H1 (cell line): Measurements from ENCODE around the gene GPR141. TPM values are rescaled to one million over a fixed set of nuclear protein-coding genes. Genes with fewer than 3 reads are reported as not detected.

Source experiments
- CTCF ChIA-PET: fragments of 300-600 bp; sonication (Branson Sonifier 250); formaldehyde crosslinking; loops from one replicate; lab custom pipeline; 2021; ENCODE audit not compliant: partially characterized antibody; lab: Charles Lee
- POLR2A ChIA-PET: fragments of 300-600 bp; sonication (Branson Sonifier 250); formaldehyde crosslinking; loops from one replicate; lab custom pipeline; 2021; ENCODE audit warnings: inconsistent platforms; ENCODE audit not compliant: partially characterized antibody; lab: Charles Lee
- DNase-seq, 2 experiments: peaks; one replicate each; pipeline versions ENCODE4 v3.0.0 to v3.0.0-alpha.2; 2010 to 2022; ENCODE audit warnings: low spot score in 2 of 2, low read depth in 1 of 2, mixed read lengths in 1 of 2
- FAIRE-seq: peaks from 2 replicates; lab custom pipeline; 2011; peaks lifted over from hg19 to GRCh38; lab: Jason Lieb, UNC
- H2AFZ ChIP-seq: 2 replicates; pipeline ENCODE4 v1.8.1; 2012; ENCODE audit warnings: low read length, inconsistent platforms
- H2AK5ac ChIP-seq: 2 replicates; pipeline ENCODE4 v1.6.1; 2013; ENCODE audit warnings: low read depth, low read length
- H2BK120ac ChIP-seq: replicated peaks from 2 replicates; pipeline ENCODE3; 2013; ENCODE audit warnings: low read depth, low read length, inconsistent platforms
- H2BK12ac ChIP-seq: 2 replicates; pipeline ENCODE4 v1.6.1; 2013; ENCODE audit warnings: low read depth, low read length
- H2BK15ac ChIP-seq: 2 replicates; pipeline ENCODE4 v1.6.1; 2013; ENCODE audit warnings: low read length
- H2BK20ac ChIP-seq: 2 replicates; pipeline ENCODE4 v1.6.1; 2013; ENCODE audit warnings: low read length
- H2BK5ac ChIP-seq: 2 replicates; pipeline ENCODE4 v1.6.1; 2013; ENCODE audit warnings: low read depth, low read length
- H3K14ac ChIP-seq: 2 replicates; pipeline ENCODE4 v1.6.1; 2013; ENCODE audit warnings: inconsistent platforms; ENCODE audit not compliant: insufficient read length
- H3K18ac ChIP-seq: 2 replicates; pipeline ENCODE4 v1.6.1; 2013; ENCODE audit warnings: low read length; ENCODE audit errors: extremely low read depth
- H3K23ac ChIP-seq: 2 replicates; pipeline ENCODE4 v1.6.1; 2013; ENCODE audit warnings: inconsistent platforms; ENCODE audit not compliant: insufficient read length
- H3K23me2 ChIP-seq: 2 replicates; pipeline ENCODE4 v1.6.1; 2013; ENCODE audit warnings: low read depth, low read length
- H3K27ac ChIP-seq: 2 replicates; pipeline ENCODE4 v1.6.1; 2011; ENCODE audit warnings: low read depth, low read length, inconsistent platforms
- H3K27me3 ChIP-seq, 4 experiments: replicated peaks in 1 of 4; 1 replicate in 1 of 4; 2 replicates in 3 of 4; pipeline versions ENCODE4 v1.6.1 to v1.8.1; 2011 to 2013; ENCODE audit warnings: low read length in 3 of 4, mild to moderate bottlenecking in 3 of 4, inconsistent platforms in 2 of 4, mixed read lengths in 2 of 4, moderate library complexity in 1 of 4; ENCODE audit not compliant: control insufficient read depth in 3 of 4, insufficient read depth in 3 of 4; ENCODE audit errors: extremely low read depth in 1 of 4
- H3K36me3 ChIP-seq, 4 experiments: 2 replicates each; pipeline versions ENCODE4 v1.6.1 to v1.8.1; 2011 to 2013; ENCODE audit warnings: mild to moderate bottlenecking in 4 of 4, low read length in 3 of 4, moderate library complexity in 2 of 4, control low read depth in 1 of 4, inconsistent platforms in 1 of 4; ENCODE audit not compliant: insufficient read depth in 4 of 4, control insufficient read depth in 2 of 4
- H3K4ac ChIP-seq: replicated peaks from 2 replicates; pipeline ENCODE3; 2013; ENCODE audit warnings: low read length, low read depth, mixed read lengths, inconsistent platforms; ENCODE audit not compliant: insufficient read length
- H3K4me1 ChIP-seq, 4 experiments: replicated peaks in 1 of 4; 1 replicate in 1 of 4; 2 replicates in 3 of 4; pipeline versions ENCODE4 v1.6.1 to v1.8.1; 2011 to 2013; ENCODE audit warnings: low read length in 3 of 4, inconsistent platforms in 2 of 4, mixed read lengths in 1 of 4; ENCODE audit not compliant: insufficient read depth in 4 of 4, control insufficient read depth in 3 of 4
- H3K4me2 ChIP-seq, 2 experiments: 2 replicates each; pipeline versions ENCODE4 v1.6.1 to v1.8.1; 2011 to 2013; ENCODE audit warnings: low read depth in 2 of 2, low read length in 2 of 2, control low read depth in 1 of 2, inconsistent platforms in 1 of 2, mild to moderate bottlenecking in 1 of 2; ENCODE audit not compliant: insufficient read depth in 1 of 2
- H3K4me3 ChIP-seq, 4 experiments: fragments of 200-600, 300-600 bp in 1 of 4; sonication (generic), shearing (Covaris generic), sonication (Bioruptor Twin) in 1 of 4; 2 replicates each; pipeline versions ENCODE4 v1.5.1 to v1.8.1; 2011 to 2016; ENCODE audit warnings: low read length in 4 of 4, low read depth in 3 of 4, control low read depth in 2 of 4, inconsistent platforms in 2 of 4, mild to moderate bottlenecking in 2 of 4, mixed read lengths in 1 of 4, moderate library complexity in 1 of 4; ENCODE audit not compliant: insufficient read depth in 2 of 4; ENCODE audit errors: extremely low read depth in 1 of 4
- H3K56ac ChIP-seq: replicated peaks from 2 replicates; pipeline ENCODE3; 2013; ENCODE audit warnings: low read depth, mild to moderate bottlenecking, mixed read lengths, low read length, inconsistent platforms; ENCODE audit not compliant: insufficient read length
- H3K79me1 ChIP-seq: 2 replicates; pipeline ENCODE4 v1.6.1; 2013; ENCODE audit warnings: low read depth, low read length, control low read depth
- H3K79me2 ChIP-seq, 2 experiments: 2 replicates each; pipeline versions ENCODE4 v1.6.1 to v1.8.1; 2012 to 2013; ENCODE audit warnings: low read length in 2 of 2, mild to moderate bottlenecking in 2 of 2, inconsistent platforms in 1 of 2; ENCODE audit not compliant: insufficient read depth in 2 of 2, control insufficient read depth in 1 of 2
- H3K9ac ChIP-seq, 4 experiments: replicated peaks in 1 of 4; 1 replicate in 1 of 4; 2 replicates in 3 of 4; pipeline versions ENCODE4 v1.6.1 to v1.8.1; 2011 to 2013; ENCODE audit warnings: low read depth in 3 of 4, low read length in 3 of 4, control low read depth in 2 of 4, mild to moderate bottlenecking in 2 of 4, moderate library complexity in 2 of 4, inconsistent platforms in 1 of 4; ENCODE audit errors: extremely low read depth in 1 of 4
- H3K9me3 ChIP-seq, 2 experiments: 2 replicates each; pipeline versions ENCODE4 v1.6.1 to v1.8.1; 2012 to 2013; ENCODE audit warnings: mild to moderate bottlenecking in 2 of 2, moderate library complexity in 2 of 2, control low read depth in 1 of 2, inconsistent platforms in 1 of 2, low read depth in 1 of 2, low read length in 1 of 2, mixed read lengths in 1 of 2; ENCODE audit not compliant: insufficient read depth in 2 of 2
- H4K20me1 ChIP-seq, 2 experiments: replicated peaks in 1 of 2; 2 replicates each; pipeline versions ENCODE3 to v1.8.1; 2011 to 2013; ENCODE audit warnings: inconsistent platforms in 2 of 2, low read length in 2 of 2, mild to moderate bottlenecking in 1 of 2; ENCODE audit not compliant: insufficient read depth in 2 of 2, control insufficient read depth in 1 of 2
- H4K5ac ChIP-seq: 2 replicates; pipeline ENCODE4 v1.6.1; 2013; ENCODE audit warnings: low read length, low read depth, mixed read lengths, inconsistent platforms; ENCODE audit not compliant: insufficient read length
- H4K8ac ChIP-seq: 2 replicates; pipeline ENCODE4 v1.8.0; 2013; ENCODE audit warnings: mild to moderate bottlenecking, moderate library complexity, low read length, inconsistent platforms; ENCODE audit not compliant: insufficient read depth; ENCODE audit errors: extremely low read depth
- H4K91ac ChIP-seq: replicated peaks from 2 replicates; pipeline ENCODE3; 2013; ENCODE audit warnings: low read length, mixed read lengths, inconsistent platforms; ENCODE audit not compliant: insufficient read length
- BRCA1 ChIP-seq: IDR thresholded peaks from 2 replicates; pipeline ENCODE4 v1.6.1; 2012; ENCODE audit warnings: low read depth, low read length, improper control_type of control experiment
- CEBPB ChIP-seq: IDR thresholded peaks from 2 replicates; pipeline ENCODE4 v1.6.1; 2012; ENCODE audit warnings: low read depth, low read length
- CHD2 ChIP-seq: IDR thresholded peaks from 2 replicates; pipeline ENCODE4 v1.6.1; 2012; ENCODE audit warnings: low read length, improper control_type of control experiment
- EGR1 ChIP-seq: IDR thresholded peaks from 2 replicates; pipeline ENCODE4 v1.6.1; 2011; ENCODE audit warnings: low read depth, low read length, borderline replicate concordance
- HDAC2 ChIP-seq, 2 experiments: fragments of 300-600 bp in 1 of 2; sonication (generic) in 1 of 2; IDR thresholded peaks; 2 replicates each; pipeline ENCODE4 v1.6.1; 2011 to 2012; ENCODE audit warnings: low read depth in 2 of 2, low read length in 2 of 2, mild to moderate bottlenecking in 2 of 2, moderate library complexity in 2 of 2, borderline replicate concordance in 1 of 2, inconsistent platforms in 1 of 2
- HDAC6 ChIP-seq: IDR thresholded peaks from one replicate; pipeline ENCODE4 v1.7.1; 2012; ENCODE audit warnings: low read depth, mild to moderate bottlenecking, inconsistent platforms, low read length, moderate library complexity
- JUN ChIP-seq: IDR thresholded peaks from 2 replicates; pipeline ENCODE4 v1.6.1; 2011; ENCODE audit warnings: low read depth, mild to moderate bottlenecking, improper control_type of control experiment, low read length
- PHF8 ChIP-seq: fragments of 200-600 bp; sonication (generic); conservative IDR thresholded peaks from 2 replicates; pipeline ENCODE4 v1.7.1; 2012; ENCODE audit warnings: low read depth, mild to moderate bottlenecking, inconsistent platforms, low read length, moderate library complexity
- RAD21 ChIP-seq, 2 experiments: IDR thresholded peaks in 1 of 2; conservative IDR thresholded peaks in 1 of 2; 2 replicates each; pipeline ENCODE4 v1.6.1; 2011; ENCODE audit warnings: low read depth in 2 of 2, low read length in 2 of 2, improper control_type of control experiment in 1 of 2, inconsistent platforms in 1 of 2, mild to moderate bottlenecking in 1 of 2, moderate library complexity in 1 of 2
- TEAD4 ChIP-seq: IDR thresholded peaks from 2 replicates; pipeline ENCODE4 v1.6.1; 2012; ENCODE audit warnings: low read depth, low read length, inconsistent platforms, mixed read lengths
- WGBS, 2 experiments: shearing (Covaris generic) in 1 of 2; methylation state at CpG; one replicate each; pipeline versions ENCODE4 v1.1.6 to v1.1.7; 2013 to 2015; ENCODE audit warnings: low lambda C conversion rate in 2 of 2, mixed read lengths in 2 of 2, inconsistent platforms in 1 of 2, low coverage in 1 of 2, missing lambda C conversion rate in 1 of 2; ENCODE audit not compliant: insufficient replicate concordance in 2 of 2, insufficient coverage in 1 of 2, insufficient read length in 1 of 2; ENCODE audit errors: extremely low coverage in 1 of 2, missing lambda C conversion rate in 1 of 2; 5-methylcytosine and 5-hydroxymethylcytosine counted together
- polyA plus RNA-seq, 7 experiments: library from polyadenylated mRNA; depleted of rRNA in 3 of 7; stranded (reverse) in 5 of 7; unstranded in 2 of 7; fragments of >200 nt in 5 of 7; fragments of 200-250 nt in 2 of 7; gene quantifications; 1 replicate in 5 of 7; 2 replicates in 1 of 7; 4 replicates in 1 of 7; pipeline versions ENCODE4 v1.2.1 to v1.2.3, GENCODE V29; 2011 to 2013; ENCODE audit warnings: missing spikeins in 2 of 7, mixed read lengths in 2 of 7
- total RNA-seq: library from RNA; stranded (reverse); fragmentation: NEBNext Ultra II Directional; extraction: Animal tissue kit (Norgen Biotek cat#: 25700); gene quantifications from 2 replicates; pipeline ENCODE4 v1.2.1, GENCODE V29; 2021
- TF ChIP-seq, protein P1 (sequence below): IDR thresholded peaks from 2 replicates; pipeline ENCODE4 v1.6.1; 2012; ENCODE audit warnings: inconsistent platforms
- TF ChIP-seq, protein P2 (sequence below): IDR thresholded peaks from 2 replicates; pipeline ENCODE4 v1.6.1; 2011; ENCODE audit warnings: low read length, improper control_type of control experiment

The GPR141 gene
- total and polyA plus RNA-seq, 2 of the 8 experiments (the other 6 are each of a cell fraction or from before 2014, with no cell fraction given) = 0.45 to 1.0 TPM

DNA sequence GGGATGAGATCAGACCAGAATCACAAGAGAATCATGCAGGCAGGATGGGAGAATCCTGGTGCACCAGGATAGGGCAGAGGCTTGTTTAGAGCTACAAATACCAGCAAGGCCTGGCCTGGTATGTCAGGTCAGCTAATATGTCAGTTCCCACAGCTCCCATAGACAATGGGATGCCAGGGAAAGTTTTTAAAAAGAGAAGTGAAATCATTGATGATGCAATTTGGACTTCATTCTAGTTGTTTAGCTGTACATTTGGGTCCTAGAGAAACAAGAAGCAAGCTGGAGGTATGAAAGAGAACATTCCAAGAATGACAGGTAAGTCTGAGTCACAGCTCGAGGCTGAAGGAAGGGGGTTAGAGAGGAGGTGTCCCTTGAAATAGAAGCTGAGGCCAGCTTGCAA, 45.2 kb downstream of the GPR141 start:
- Histone ChIP-seq H3K56ac (no peak overlapping the region), H3K79me1 (no peaks in the 10 kb centered on the region), H2BK15ac (no peak overlapping the region), H4K20me1 (no peaks in the 10 kb centered on the region), H2AK5ac (no peak overlapping the region), H3K4ac (no peak overlapping the region), H3K14ac (no peak overlapping the region), H3K27ac (no peak overlapping the region), H3K4me2 (no peak overlapping the region), H4K5ac (no peak overlapping the region), H3K36me3 (no peaks in the 10 kb centered on the region), H3K9ac (no peak overlapping the region), H3K23ac (no peak overlapping the region), H3K23me2 (no peaks in the 10 kb centered on the region), H2AFZ (no peak overlapping the region), H2BK20ac (no peak overlapping the region), H3K79me2 (no peaks in the 10 kb centered on the region), H2BK120ac (no peak overlapping the region), H3K4me1 (no peaks in the 10 kb centered on the region), H4K91ac (no peak overlapping the region), H4K8ac (no peak overlapping the region), H2BK5ac (no peak overlapping the region), H3K27me3 (no peaks in the 10 kb centered on the region), H3K18ac (no peak overlapping the region), H2BK12ac (no peak overlapping the region), H3K4me3 (no peak overlapping the region), H3K9me3 (no peaks in the 10 kb centered on the region)
- FAIRE-seq = no peak
- no peak for DNase-seq
- WGBS, 2 experiments = 94% methylated on average over 1 of the region's 1 CpG; no CpG with 5 or more reads in 1 of the 2 experiments
- ChIA-PET CTCF (interaction anchor here (1.2 to 2.8 kb wide), 5 partner anchors 12 to 219 kb away, joined by 3 to 9 read pairs (median 4); no protein-coding TSS in a partner anchor), POLR2A (no interaction called here)
- TF ChIP-seq, protein P1, sequence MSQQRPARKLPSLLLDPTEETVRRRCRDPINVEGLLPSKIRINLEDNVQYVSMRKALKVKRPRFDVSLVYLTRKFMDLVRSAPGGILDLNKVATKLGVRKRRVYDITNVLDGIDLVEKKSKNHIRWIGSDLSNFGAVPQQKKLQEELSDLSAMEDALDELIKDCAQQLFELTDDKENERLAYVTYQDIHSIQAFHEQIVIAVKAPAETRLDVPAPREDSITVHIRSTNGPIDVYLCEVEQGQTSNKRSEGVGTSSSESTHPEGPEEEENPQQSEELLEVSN = no peak
- TF ChIP-seq PHF8 (no peak), EGR1 (no peak), CEBPB (no peak), CHD2 (no peak), RAD21 (IDR thresholded peaks at IDR 0.05 in 1 of 2, conservative IDR thresholded peaks at IDR 0.05 in 1 of 2; ENCODE audit: low read depth in 2 of 2, low read length in 2 of 2) (no peak), HDAC2 (IDR thresholded peaks at IDR 0.05; ENCODE audit: borderline replicate concordance in 1 of 2, low read depth in 2 of 2, low read length in 2 of 2) (no peak), TEAD4 (no peak), JUN (no peak), HDAC6 (no peak), BRCA1 (no peak)
- TF ChIP-seq, protein P2, sequence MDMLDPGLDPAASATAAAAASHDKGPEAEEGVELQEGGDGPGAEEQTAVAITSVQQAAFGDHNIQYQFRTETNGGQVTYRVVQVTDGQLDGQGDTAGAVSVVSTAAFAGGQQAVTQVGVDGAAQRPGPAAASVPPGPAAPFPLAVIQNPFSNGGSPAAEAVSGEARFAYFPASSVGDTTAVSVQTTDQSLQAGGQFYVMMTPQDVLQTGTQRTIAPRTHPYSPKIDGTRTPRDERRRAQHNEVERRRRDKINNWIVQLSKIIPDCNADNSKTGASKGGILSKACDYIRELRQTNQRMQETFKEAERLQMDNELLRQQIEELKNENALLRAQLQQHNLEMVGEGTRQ = no peak
